GM06990 (cell line): ENCODE measurements around the gene PFKL.

ENCODE experiments used
- DNase-seq: peaks from one replicate; pipeline ENCODE4 v3.0.0-alpha.2; 2011; ENCODE audit not compliant: insufficient read length; ENCODE audit errors: extremely low read depth
- H3K27me3 ChIP-seq: replicated peaks from 2 replicates; pipeline ENCODE4 v1.6.0; 2011; ENCODE audit warnings: low read length; ENCODE audit not compliant: control insufficient read depth, insufficient read depth
- H3K36me3 ChIP-seq: 2 replicates; pipeline ENCODE4 v1.5.1; 2011; ENCODE audit warnings: low read length; ENCODE audit not compliant: control insufficient read depth, insufficient read depth
- H3K4me3 ChIP-seq: replicated peaks from 2 replicates; pipeline ENCODE4 v1.5.1; 2011; ENCODE audit warnings: low read depth, mild to moderate bottlenecking, control low read depth, low read length
- TF ChIP-seq, protein P1 (sequence below): IDR thresholded peaks from 2 replicates; pipeline ENCODE4 v1.5.1; 2011; ENCODE audit warnings: low read length, control low read depth, mild to moderate bottlenecking, inconsistent platforms; ENCODE audit not compliant: insufficient read depth, poor library complexity, severe bottlenecking

PFKL gene

DNA sequence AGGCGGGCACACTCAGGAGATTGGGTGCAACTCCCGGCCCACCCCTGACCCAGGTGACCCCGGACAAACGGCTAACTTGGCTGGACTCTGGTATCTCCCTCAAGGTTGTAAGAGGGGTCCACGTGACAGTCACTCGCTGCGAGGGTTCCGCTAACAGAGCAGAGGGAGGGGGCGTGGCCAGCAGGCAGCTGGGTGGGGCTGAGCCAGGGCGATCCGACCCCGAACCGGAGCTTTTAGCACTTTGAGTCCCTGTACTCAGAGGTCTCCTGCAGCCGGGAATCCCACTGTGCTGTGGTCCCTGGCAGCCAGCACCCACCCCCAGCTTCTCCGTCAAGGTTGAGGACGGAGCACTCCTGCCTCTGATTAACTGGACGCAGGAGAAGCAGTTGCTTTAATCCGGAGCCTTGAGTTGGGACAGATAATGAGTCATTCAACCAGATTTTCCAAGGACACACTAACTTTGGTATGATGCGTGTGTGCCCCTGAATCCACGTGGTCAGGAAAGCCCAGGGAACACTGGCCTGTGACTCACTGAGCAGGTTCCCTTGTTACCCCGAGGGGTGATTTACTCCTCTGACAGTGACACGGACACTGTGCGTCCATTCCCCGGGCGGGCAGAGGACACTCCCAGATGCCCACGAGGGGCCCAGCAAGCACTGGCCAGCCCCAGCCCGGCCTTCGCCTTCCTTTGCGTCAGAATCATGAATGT, 70.3 kb downstream of the PFKL start:
- no peaks in the 10 kb centered on the region for H3K36me3 ChIP-seq
- no peak for DNase-seq
- no peaks in the 10 kb centered on the region for H3K27me3 ChIP-seq
- H3K4me3 ChIP-seq, result no peak overlapping the region
- TF ChIP-seq, protein P1, sequence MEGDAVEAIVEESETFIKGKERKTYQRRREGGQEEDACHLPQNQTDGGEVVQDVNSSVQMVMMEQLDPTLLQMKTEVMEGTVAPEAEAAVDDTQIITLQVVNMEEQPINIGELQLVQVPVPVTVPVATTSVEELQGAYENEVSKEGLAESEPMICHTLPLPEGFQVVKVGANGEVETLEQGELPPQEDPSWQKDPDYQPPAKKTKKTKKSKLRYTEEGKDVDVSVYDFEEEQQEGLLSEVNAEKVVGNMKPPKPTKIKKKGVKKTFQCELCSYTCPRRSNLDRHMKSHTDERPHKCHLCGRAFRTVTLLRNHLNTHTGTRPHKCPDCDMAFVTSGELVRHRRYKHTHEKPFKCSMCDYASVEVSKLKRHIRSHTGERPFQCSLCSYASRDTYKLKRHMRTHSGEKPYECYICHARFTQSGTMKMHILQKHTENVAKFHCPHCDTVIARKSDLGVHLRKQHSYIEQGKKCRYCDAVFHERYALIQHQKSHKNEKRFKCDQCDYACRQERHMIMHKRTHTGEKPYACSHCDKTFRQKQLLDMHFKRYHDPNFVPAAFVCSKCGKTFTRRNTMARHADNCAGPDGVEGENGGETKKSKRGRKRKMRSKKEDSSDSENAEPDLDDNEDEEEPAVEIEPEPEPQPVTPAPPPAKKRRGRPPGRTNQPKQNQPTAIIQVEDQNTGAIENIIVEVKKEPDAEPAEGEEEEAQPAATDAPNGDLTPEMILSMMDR, result no peak

DNA sequence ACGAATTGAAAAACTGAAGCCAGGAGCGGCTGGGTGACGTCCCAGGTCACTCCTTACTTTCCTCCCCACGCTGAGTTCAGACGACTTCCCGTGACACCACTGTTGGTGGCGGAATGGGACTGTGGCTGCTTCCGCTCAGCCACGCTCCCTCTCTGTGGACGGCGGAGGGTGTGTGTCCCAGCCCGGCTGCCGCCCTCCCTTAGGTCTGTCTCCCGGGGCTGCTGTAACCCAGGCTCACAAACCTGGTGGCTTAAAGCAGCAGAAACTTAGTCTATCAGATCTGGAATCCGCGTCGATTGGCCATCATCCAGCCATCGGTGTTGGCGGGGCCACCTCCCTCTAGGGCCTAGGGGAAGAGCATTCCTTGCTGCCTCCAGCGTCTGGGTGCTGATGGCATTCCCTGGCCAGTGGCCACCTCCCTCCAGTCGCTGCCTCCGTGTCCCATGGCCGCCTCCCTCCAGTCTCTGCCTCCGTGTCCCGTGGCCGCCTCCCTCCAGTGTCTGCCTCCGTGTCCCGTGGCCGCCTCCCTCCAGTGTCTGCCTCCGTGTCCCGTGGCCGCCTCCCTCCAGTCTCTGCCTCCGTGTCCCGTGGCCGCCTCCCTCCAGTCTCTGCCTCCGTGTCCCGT, 71.0 kb downstream of the PFKL start:
- Histone ChIP-seq H3K27me3 (no peaks in the 10 kb centered on the region), H3K36me3 (no peaks in the 10 kb centered on the region), H3K4me3 (no peak overlapping the region)
- TF ChIP-seq, protein P1, result no peak
- DNase-seq, result no peak

DNA sequence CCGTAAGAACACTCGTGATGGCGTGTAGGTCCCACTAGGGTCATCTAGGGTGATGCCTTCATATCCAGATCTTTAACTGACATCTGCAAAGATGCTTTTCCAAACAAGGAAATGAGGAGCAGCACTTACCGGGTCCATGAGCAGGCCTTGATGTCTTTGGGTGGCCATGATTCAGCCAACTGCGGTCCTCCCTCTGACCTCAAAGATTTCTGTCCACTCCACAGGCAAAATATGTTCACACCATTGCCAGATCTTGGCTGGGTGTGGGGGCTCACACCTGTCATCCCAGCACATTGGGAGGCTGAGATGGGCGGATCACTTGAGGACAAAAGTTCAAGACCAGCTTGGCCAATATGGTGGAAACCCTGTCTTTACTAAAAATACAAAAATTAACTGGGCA, 71.7 kb downstream of the PFKL start:
- no peak for DNase-seq
- no peak overlapping the region for H3K4me3 ChIP-seq
- TF ChIP-seq, protein P1, result no peak
- H3K36me3 ChIP-seq, result no peaks in the 10 kb centered on the region
- no peaks in the 10 kb centered on the region for H3K27me3 ChIP-seq

DNA sequence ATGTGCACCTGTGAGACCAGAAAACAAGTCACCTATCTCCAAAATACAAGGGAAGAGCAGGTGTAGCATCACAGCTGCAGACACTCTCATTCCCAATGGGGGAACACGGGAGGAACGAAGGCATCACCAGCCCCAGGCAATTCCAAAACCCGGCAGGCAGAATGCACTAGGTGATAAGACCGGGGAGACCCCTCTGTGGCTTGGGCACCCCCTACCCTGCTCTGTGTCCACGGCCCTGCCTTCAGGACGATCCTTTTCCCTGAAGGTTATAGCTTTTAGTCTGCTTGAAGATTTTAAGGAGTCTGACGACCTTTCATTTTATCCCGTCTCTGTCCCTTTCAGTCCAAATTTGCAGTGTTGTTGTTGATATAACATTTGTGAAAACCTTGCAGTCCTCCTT, 72.8 kb downstream of the PFKL start:
- no peak for DNase-seq
- H3K4me3 ChIP-seq, result no peak overlapping the region
- no peaks in the 10 kb centered on the region for H3K27me3 ChIP-seq
- TF ChIP-seq, protein P1, result no peak
- no peaks in the 10 kb centered on the region for H3K36me3 ChIP-seq

DNA sequence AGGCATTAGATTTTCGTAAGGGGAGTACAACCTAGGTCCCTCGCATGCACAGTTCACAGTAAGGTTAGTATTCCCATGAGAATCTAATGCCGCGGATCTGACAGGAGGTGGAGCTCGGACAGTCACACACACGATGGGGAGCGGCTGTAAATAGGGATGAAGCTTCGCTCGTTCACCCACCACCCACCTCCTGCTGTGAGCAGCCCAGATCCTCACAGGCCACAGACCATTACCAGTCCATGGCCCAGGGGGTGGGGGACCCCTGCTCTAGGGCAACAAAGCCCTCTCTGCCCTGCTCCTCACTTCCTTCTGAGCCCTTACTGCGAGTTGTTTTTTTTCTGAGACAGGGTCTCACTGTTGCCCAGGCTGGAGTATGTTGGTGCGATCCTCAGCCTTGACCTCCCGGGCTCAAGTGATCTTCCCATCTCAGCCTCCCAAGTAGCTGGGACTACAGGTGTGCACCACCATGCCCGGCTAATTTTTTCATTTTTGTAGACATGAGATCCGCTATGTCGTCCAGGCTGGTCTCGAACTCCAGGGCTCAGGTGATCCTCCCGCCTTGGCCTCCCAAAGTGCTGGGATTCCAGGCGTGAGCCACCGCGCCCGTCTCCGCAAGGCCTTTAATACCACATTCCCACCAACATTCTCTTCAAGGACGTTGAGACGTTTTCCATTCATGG, 74.9 kb downstream of the PFKL start:
- H3K36me3 ChIP-seq, result no peaks in the 10 kb centered on the region; the same call in 1 of the 2 replicates
- DNase-seq, result no peak
- H3K27me3 ChIP-seq, result no peaks in the 10 kb centered on the region
- no peak overlapping the region for H3K4me3 ChIP-seq
- TF ChIP-seq, protein P1, result no peak
